PC-9 (cell line): ENCODE measurements around the gene CPAMD8. TPM values are rescaled to one million over a fixed set of nuclear protein-coding genes. Genes with fewer than 3 reads are reported as not detected.
"Not testable (repeated sequence)": the region's sequence is repeated elsewhere in the genome, so short reads cannot be mapped to it uniquely, and the experiment has no call there.

ENCODE experiments used
- BruUV-seq: library from RNA; stranded (reverse); fragments of 400-500 nt; replicated peaks from 2 replicates; lab custom pipeline; 2021; lab: Mats Ljungman, UMichigan
- CTCF ChIA-PET: fragments of 300-600 bp; sonication (Branson Sonifier 250); formaldehyde crosslinking; loops from one replicate; lab custom pipeline; 2022; ENCODE audit warnings: antibody characterized with exemption; lab: Charles Lee
- POLR2A ChIA-PET: fragments of 300-600 bp; sonication (Branson Sonifier 250); formaldehyde crosslinking; loops from one replicate; lab custom pipeline; 2022; ENCODE audit warnings: antibody characterized with exemption; ENCODE audit not compliant: unreplicated experiment; lab: Charles Lee
- DNase-seq, 2 experiments: peaks; one replicate each; pipeline versions ENCODE4 v3.0.0 to v3.0.0-alpha.2; 2015 to 2022; ENCODE audit warnings: mixed read lengths in 1 of 2
- H2AFZ ChIP-seq: fragments of 200-600 bp; sonication (generic); 2 replicates; pipeline ENCODE4 v1.8.1; 2017; ENCODE audit warnings: antibody characterized with exemption
- H3F3A ChIP-seq: fragments of 200-600 bp; sonication (generic); 2 replicates; pipeline ENCODE4 v1.8.1; 2017; ENCODE audit warnings: antibody characterized with exemption, mild to moderate bottlenecking, low read depth; ENCODE audit not compliant: insufficient read depth
- H3K27ac ChIP-seq: fragments of 200-600 bp; sonication (generic); 2 replicates; pipeline ENCODE4 v1.6.1; 2016; ENCODE audit warnings: mixed run types
- H3K27me3 ChIP-seq: fragments of 200-600 bp; sonication (generic); 2 replicates; pipeline ENCODE4 v1.6.1; 2016; ENCODE audit warnings: low read depth, mixed run types; ENCODE audit not compliant: insufficient read depth
- H3K36me3 ChIP-seq: fragments of 200-600 bp; sonication (generic); 2 replicates; pipeline ENCODE4 v1.6.1; 2016; ENCODE audit warnings: low read depth, mixed run types
- H3K4me1 ChIP-seq: fragments of 200-600 bp; sonication (generic); replicated peaks from 2 replicates; pipeline ENCODE4 v1.6.1; 2016; ENCODE audit warnings: mixed run types; ENCODE audit not compliant: insufficient read depth
- H3K4me2 ChIP-seq: fragments of 200-600 bp; sonication (generic); 2 replicates; pipeline ENCODE4 v1.6.1; 2017; ENCODE audit warnings: mixed run types
- H3K4me3 ChIP-seq: fragments of 200-600 bp; sonication (generic); 2 replicates; pipeline ENCODE4 v1.6.1; 2016; ENCODE audit warnings: mixed run types
- H3K79me2 ChIP-seq: fragments of 200-600 bp; sonication (generic); 2 replicates; pipeline ENCODE4 v1.6.1; 2017; ENCODE audit warnings: low read depth, mixed run types
- H3K9me2 ChIP-seq: fragments of 200-600 bp; sonication (generic); 2 replicates; pipeline ENCODE4 v1.8.1; 2017; ENCODE audit warnings: mild to moderate bottlenecking; ENCODE audit not compliant: insufficient read depth
- H3K9me3 ChIP-seq: fragments of 200-600 bp; sonication (generic); 2 replicates; pipeline ENCODE4 v1.8.1; 2016; ENCODE audit warnings: low read depth; ENCODE audit not compliant: insufficient read depth
- H4K20me1 ChIP-seq: fragments of 200-600 bp; sonication (generic); 2 replicates; pipeline ENCODE4 v1.8.1; 2017; ENCODE audit not compliant: insufficient read depth
- EZH2 ChIP-seq: fragments of 200-600 bp; sonication (generic); IDR thresholded peaks from 2 replicates; pipeline ENCODE4 v1.8.0; 2017; ENCODE audit warnings: antibody characterized with exemption, low read depth
- intact Hi-C: fragments of 100-400 bp; cut with micrococcal nuclease; formaldehyde crosslinking; loops from one replicate; pipeline ENCODE4 v1.10.0; 2022; ENCODE audit not compliant: unreplicated experiment
- total RNA-seq: library from RNA; stranded (reverse); gene quantifications from 2 replicates; pipeline ENCODE4 v1.2.3, GENCODE V29; 2021
- TF ChIP-seq, protein P1 (sequence below): fragments of 200-600 bp; sonication (generic); conservative IDR thresholded peaks from 2 replicates; pipeline ENCODE4 v1.6.1; 2017; ENCODE audit warnings: mixed run types, antibody characterized with exemption, mild to moderate bottlenecking, moderate library complexity

Gene CPAMD8
- total RNA-seq, 1 experiment from 2014 or later = 25.8 TPM

- Histone ChIP-seq H3F3A (no peaks in the 10 kb centered on the region), H3K27ac (no peak overlapping the region), H3K4me2 (no peak overlapping the region), H3K9me3 (no peaks in the 10 kb centered on the region), H3K4me1 (no peaks in the 10 kb centered on the region), H3K79me2 (no peaks in the 10 kb centered on the region), H3K36me3 (0 out of 2 replicates have a peak, but pooled peaks cover 10% of the 10 kb centered on the region), H2AFZ (no peak overlapping the region), H3K9me2 (no peaks in the 10 kb centered on the region), H4K20me1 (no peaks in the 10 kb centered on the region), H3K27me3 (no peaks in the 10 kb centered on the region), H3K4me3 (no peak overlapping the region)
- POLR2A ChIA-PET = no interaction called here
- intact Hi-C loops = no loop called here
- BruUV-seq = no TSS peak
- TF ChIP-seq, protein P1, sequence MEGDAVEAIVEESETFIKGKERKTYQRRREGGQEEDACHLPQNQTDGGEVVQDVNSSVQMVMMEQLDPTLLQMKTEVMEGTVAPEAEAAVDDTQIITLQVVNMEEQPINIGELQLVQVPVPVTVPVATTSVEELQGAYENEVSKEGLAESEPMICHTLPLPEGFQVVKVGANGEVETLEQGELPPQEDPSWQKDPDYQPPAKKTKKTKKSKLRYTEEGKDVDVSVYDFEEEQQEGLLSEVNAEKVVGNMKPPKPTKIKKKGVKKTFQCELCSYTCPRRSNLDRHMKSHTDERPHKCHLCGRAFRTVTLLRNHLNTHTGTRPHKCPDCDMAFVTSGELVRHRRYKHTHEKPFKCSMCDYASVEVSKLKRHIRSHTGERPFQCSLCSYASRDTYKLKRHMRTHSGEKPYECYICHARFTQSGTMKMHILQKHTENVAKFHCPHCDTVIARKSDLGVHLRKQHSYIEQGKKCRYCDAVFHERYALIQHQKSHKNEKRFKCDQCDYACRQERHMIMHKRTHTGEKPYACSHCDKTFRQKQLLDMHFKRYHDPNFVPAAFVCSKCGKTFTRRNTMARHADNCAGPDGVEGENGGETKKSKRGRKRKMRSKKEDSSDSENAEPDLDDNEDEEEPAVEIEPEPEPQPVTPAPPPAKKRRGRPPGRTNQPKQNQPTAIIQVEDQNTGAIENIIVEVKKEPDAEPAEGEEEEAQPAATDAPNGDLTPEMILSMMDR = no peak
- no peak for TF ChIP-seq EZH2
- CTCF ChIA-PET = no interaction called here
- no peak for DNase-seq
Measured at GRCh38 chr19:16985403-16985802, 41.2 kb downstream of the CPAMD8 start.

DNA sequence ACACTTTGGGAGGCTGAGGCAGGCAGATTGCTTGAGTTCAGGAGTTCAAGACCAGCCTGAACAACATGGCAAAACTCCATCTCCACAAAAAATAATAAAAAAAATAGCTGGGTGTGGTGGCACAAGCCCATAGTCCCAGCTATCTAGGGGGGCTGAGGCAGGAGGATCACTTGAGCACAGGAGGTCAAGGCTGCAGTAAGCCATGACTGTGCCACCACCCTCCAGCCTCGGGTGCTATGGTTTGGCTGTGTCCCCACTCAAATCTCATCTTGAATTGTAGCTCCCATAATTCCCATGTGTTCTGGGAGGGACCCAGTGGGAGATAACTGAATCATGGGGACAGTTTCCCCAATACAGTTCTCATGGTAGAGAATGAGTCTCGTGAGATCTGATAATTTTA, 44.0 kb downstream of the CPAMD8 start:
- H2AFZ ChIP-seq, intact Hi-C loops, H3K27me3 ChIP-seq, H4K20me1 ChIP-seq, H3K4me2 ChIP-seq, H3K79me2 ChIP-seq, DNase-seq, H3K4me3 ChIP-seq, BruUV-seq, H3K27ac ChIP-seq, H3K4me1 ChIP-seq, H3K9me3 ChIP-seq, H3K9me2 ChIP-seq, POLR2A ChIA-PET, H3F3A ChIP-seq: not testable (repeated sequence)
- CTCF ChIA-PET = interaction anchor here (0.6 kb wide), 1 partner anchor 235 kb away, joined by 4 read pairs; no protein-coding TSS in a partner anchor
- 0 out of 2 replicates have a peak, but pooled peaks cover 10% of the 10 kb centered on the region for H3K36me3 ChIP-seq

DNA sequence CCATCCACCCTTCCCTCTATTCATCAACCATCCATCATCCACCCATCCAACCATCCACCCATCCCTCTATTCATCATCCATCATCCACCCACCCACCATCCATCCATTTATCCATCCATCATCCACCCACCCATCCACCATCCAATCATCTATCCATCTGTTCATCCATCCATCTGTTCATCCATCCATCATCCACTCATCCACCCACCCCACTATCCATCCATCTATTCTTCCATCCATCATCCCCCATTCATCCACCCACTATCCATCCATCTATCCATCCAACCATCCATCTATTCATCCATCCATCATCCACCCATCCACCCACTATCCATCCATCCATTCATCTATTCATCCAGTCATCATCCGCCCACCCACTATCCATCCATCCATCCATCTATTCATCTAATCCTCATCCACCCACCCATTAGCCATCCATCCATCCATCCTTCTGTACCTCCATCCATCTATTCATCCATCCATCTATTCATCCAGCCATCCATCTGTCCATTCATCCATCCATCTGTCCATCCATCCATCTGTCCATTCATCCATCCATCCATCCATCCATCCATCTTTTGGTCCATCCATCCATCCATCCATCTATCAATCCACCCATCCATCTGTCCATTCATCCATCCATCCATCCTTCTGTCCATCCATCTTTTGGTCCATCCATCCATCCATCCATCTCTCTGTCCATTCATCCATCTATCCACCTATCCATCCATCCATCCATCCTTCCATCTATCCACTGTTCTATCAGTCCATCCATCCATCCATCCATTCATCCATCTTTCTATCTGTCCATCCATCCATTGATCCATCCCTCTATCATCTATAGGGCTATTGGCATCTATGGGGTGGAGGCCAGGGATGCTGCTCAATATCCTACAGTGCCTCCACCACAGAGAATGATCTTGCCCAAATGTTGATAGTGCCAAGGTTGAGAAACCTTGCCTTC, 47.5 kb downstream of the CPAMD8 start:
- no peak for TF ChIP-seq EZH2
- TF ChIP-seq, protein P1 = no peak
- Histone ChIP-seq H3F3A (no peaks in the 10 kb centered on the region), H3K79me2 (no peaks in the 10 kb centered on the region), H3K27ac (no peak overlapping the region), H2AFZ (no peak overlapping the region), H3K4me2 (no peak overlapping the region), H3K4me1 (no peaks in the 10 kb centered on the region), H4K20me1 (no peaks in the 10 kb centered on the region), H3K9me2 (no peaks in the 10 kb centered on the region), H3K4me3 (no peak overlapping the region), H3K27me3 (no peaks in the 10 kb centered on the region), H3K9me3 (no peaks in the 10 kb centered on the region), H3K36me3 (no peaks in the 10 kb centered on the region)
- ChIA-PET POLR2A (no interaction called here), CTCF (no interaction called here)
- intact Hi-C loops = no loop called here
- no TSS peak for BruUV-seq
- DNase-seq = no peak
